ENCODE results near the gene BUB1.

- TF ChIP-seq, protein P1, sequence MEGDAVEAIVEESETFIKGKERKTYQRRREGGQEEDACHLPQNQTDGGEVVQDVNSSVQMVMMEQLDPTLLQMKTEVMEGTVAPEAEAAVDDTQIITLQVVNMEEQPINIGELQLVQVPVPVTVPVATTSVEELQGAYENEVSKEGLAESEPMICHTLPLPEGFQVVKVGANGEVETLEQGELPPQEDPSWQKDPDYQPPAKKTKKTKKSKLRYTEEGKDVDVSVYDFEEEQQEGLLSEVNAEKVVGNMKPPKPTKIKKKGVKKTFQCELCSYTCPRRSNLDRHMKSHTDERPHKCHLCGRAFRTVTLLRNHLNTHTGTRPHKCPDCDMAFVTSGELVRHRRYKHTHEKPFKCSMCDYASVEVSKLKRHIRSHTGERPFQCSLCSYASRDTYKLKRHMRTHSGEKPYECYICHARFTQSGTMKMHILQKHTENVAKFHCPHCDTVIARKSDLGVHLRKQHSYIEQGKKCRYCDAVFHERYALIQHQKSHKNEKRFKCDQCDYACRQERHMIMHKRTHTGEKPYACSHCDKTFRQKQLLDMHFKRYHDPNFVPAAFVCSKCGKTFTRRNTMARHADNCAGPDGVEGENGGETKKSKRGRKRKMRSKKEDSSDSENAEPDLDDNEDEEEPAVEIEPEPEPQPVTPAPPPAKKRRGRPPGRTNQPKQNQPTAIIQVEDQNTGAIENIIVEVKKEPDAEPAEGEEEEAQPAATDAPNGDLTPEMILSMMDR (IDR thresholded peaks at IDR 0.05): no peak
- TF ChIP-seq POLR2A (IDR thresholded peaks at IDR 0.05) (no peak), POLR2AphosphoS5 (IDR thresholded peaks at IDR 0.05) (no peak)
Observed at GRCh38 chr2:110669079-110669478, 8.8 kb downstream of the BUB1 start.
